Parathyroid adenoma (tissue), 2 donors: ENCODE measurements around the gene CCDC91.

ENCODE experiments used
- H2AFZ ChIP-seq: fragments of 300-600 bp; sonication (generic); one replicate; pipeline ENCODE4 v1.7.0; 2017; ENCODE audit warnings: antibody characterized with exemption, mild to moderate bottlenecking
- H3K27ac ChIP-seq: fragments of 300-600 bp; sonication (generic); one replicate; pipeline ENCODE4 v1.7.0; 2017
- H3K27me3 ChIP-seq: fragments of 300-600 bp; sonication (generic); one replicate; pipeline ENCODE4 v1.7.0; 2017; ENCODE audit warnings: low read length; ENCODE audit not compliant: control insufficient read depth, insufficient read depth
- H3K36me3 ChIP-seq: fragments of 300-600 bp; sonication (generic); one replicate; pipeline ENCODE4 v1.7.0; 2017; ENCODE audit warnings: low read length; ENCODE audit not compliant: control insufficient read depth, insufficient read depth
- H3K4me1 ChIP-seq: fragments of 300-600 bp; sonication (generic); one replicate; pipeline ENCODE4 v1.7.0; 2017; ENCODE audit warnings: control low read depth
- H3K4me2 ChIP-seq: fragments of 300-600 bp; sonication (generic); one replicate; pipeline ENCODE4 v1.7.0; 2017; ENCODE audit warnings: low read length
- H3K4me3 ChIP-seq: fragments of 300-600 bp; sonication (generic); one replicate; pipeline ENCODE4 v1.7.0; 2017; ENCODE audit warnings: low read depth, low read length
- H3K79me2 ChIP-seq: fragments of 300-600 bp; sonication (generic); one replicate; pipeline ENCODE4 v1.7.0; 2017; ENCODE audit warnings: control low read depth
- H3K9ac ChIP-seq: fragments of 300-600 bp; sonication (generic); one replicate; pipeline ENCODE4 v1.7.0; 2017; ENCODE audit warnings: mild to moderate bottlenecking
- H3K9me3 ChIP-seq: fragments of 300-600 bp; sonication (generic); one replicate; pipeline ENCODE4 v1.7.0; 2017; ENCODE audit warnings: low read length; ENCODE audit not compliant: control insufficient read depth
- TF ChIP-seq, protein P1 (sequence below): fragments of 300-600 bp; sonication (generic); IDR thresholded peaks from one replicate; pipeline ENCODE4 v1.7.0; 2017; ENCODE audit warnings: antibody characterized with exemption, mild to moderate bottlenecking
- donor health status: primary hyperparathyroidism.

The CCDC91 gene

GRCh38 chr12:28290262-28290661 lies 100.0 kb downstream of the CCDC91 start:
- H3K4me2 ChIP-seq: no peak overlapping the region
- H3K79me2 ChIP-seq: peaks cover 10% of the 10 kb centered on the region
- no peak overlapping the region for H3K4me3 ChIP-seq
- no peaks in the 10 kb centered on the region for H3K4me1 ChIP-seq
- TF ChIP-seq, protein P1, sequence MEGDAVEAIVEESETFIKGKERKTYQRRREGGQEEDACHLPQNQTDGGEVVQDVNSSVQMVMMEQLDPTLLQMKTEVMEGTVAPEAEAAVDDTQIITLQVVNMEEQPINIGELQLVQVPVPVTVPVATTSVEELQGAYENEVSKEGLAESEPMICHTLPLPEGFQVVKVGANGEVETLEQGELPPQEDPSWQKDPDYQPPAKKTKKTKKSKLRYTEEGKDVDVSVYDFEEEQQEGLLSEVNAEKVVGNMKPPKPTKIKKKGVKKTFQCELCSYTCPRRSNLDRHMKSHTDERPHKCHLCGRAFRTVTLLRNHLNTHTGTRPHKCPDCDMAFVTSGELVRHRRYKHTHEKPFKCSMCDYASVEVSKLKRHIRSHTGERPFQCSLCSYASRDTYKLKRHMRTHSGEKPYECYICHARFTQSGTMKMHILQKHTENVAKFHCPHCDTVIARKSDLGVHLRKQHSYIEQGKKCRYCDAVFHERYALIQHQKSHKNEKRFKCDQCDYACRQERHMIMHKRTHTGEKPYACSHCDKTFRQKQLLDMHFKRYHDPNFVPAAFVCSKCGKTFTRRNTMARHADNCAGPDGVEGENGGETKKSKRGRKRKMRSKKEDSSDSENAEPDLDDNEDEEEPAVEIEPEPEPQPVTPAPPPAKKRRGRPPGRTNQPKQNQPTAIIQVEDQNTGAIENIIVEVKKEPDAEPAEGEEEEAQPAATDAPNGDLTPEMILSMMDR: no peak
- no peaks in the 10 kb centered on the region for H3K27me3 ChIP-seq
- H3K9ac ChIP-seq: no peak overlapping the region
- H2AFZ ChIP-seq: no peak overlapping the region
- H3K9me3 ChIP-seq: no peaks in the 10 kb centered on the region
- H3K36me3 ChIP-seq: no peaks in the 10 kb centered on the region
- H3K27ac ChIP-seq: no peak overlapping the region

DNA sequence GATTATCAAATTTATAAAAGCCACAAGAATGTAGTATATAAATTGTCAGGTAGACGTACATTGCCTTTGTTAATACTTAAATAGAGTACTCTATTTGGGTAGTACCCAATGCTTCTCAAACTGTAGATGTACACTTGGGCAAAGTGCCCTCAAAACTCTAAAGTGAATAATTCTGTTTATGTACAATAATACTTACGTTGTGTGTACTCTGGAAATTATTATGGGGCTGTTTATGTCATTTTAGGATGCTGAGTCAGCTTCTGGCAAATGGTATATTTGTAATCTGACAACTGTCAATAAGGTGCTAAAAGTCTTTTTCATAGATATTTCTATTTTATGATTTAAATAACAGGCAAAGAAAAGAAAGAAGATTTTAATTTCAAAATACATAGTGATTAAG lies 102.4 kb downstream of the CCDC91 start:
- no peak overlapping the region for H3K9ac ChIP-seq
- H3K27me3 ChIP-seq: no peaks in the 10 kb centered on the region
- no peaks in the 10 kb centered on the region for H3K36me3 ChIP-seq
- peaks cover 7% of the 10 kb centered on the region for H3K79me2 ChIP-seq
- H3K4me2 ChIP-seq: no peak overlapping the region
- TF ChIP-seq, protein P1: no peak
- no peak overlapping the region for H3K27ac ChIP-seq
- no peak overlapping the region for H2AFZ ChIP-seq
- no peak overlapping the region for H3K4me3 ChIP-seq
- no peaks in the 10 kb centered on the region for H3K9me3 ChIP-seq
- H3K4me1 ChIP-seq: no peaks in the 10 kb centered on the region

DNA sequence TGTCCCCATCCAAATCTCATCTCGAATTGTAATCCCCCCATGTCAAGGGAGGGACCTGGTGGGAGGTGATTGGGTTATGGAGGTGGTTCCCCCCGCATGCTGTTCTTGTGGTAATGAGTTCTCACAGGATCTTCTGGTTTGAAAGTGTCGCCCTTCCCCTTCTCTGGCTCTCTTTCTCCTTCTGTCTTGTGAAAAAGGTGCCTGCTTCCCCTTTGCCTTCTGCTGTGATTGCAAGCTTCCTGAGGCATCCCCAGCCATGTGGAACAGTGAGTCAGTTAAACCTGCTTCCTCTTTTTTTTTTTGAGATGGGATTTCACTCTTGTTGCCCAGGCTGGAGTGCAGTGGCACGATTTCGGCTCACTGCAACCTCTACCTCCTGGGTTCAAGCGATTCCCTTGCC lies 104.0 kb downstream of the CCDC91 start:
- Histone ChIP-seq H3K36me3 (no peaks in the 10 kb centered on the region), H3K27ac (no peak overlapping the region), H3K9ac (no peak overlapping the region), H3K27me3 (no peaks in the 10 kb centered on the region), H3K4me1 (no peaks in the 10 kb centered on the region), H3K79me2 (peaks cover 7% of the 10 kb centered on the region), H3K9me3 (no peaks in the 10 kb centered on the region), H2AFZ (no peak overlapping the region), H3K4me2 (no peak overlapping the region), H3K4me3 (no peak overlapping the region)
- TF ChIP-seq, protein P1: no peak

DNA sequence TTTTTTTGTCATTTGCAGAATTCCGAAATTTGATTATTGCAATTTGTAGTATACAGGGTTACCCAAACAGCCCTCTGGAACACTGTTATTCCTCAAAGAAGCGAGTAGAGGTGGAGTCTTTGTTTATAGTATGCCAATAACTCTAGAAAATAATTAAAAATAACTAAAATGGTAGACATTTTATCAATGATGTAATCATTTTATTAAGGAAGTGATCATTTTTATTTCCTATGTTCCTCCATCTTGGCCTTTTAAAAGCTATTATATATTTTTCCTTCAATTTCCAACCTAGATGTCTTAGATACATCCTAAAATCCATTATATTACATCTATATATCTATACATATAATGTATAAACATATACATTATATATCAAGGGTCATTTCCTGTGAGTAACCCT lies 106.0 kb downstream of the CCDC91 start:
- H3K4me2 ChIP-seq: no peak overlapping the region
- no peaks in the 10 kb centered on the region for H3K79me2 ChIP-seq
- no peaks in the 10 kb centered on the region for H3K9me3 ChIP-seq
- TF ChIP-seq, protein P1: no peak
- no peaks in the 10 kb centered on the region for H3K36me3 ChIP-seq
- no peak overlapping the region for H3K9ac ChIP-seq
- no peaks in the 10 kb centered on the region for H3K27me3 ChIP-seq
- no peak overlapping the region for H3K27ac ChIP-seq
- H3K4me3 ChIP-seq: no peak overlapping the region
- H2AFZ ChIP-seq: no peak overlapping the region
- no peaks in the 10 kb centered on the region for H3K4me1 ChIP-seq

DNA sequence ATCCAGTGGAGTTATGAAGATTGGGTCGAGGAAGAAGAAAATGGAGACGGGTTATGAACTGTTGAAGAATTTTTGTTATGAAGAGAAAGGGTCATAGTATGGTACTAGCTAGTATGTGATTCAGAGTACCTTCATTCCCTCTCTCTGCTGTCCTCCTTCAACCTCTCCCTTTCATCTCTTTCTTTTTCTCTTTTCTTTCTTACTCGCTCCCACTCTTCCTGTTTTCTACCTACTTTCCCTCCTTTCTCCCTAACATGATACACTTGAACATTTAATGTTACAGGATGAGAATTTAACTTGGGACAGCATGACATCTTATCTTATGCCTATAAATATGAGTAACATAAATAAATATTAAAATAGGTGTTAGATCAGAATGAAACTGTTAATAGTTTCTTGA lies 112.9 kb downstream of the CCDC91 start:
- no peak overlapping the region for H2AFZ ChIP-seq
- TF ChIP-seq, protein P1: no peak
- H3K79me2 ChIP-seq: no peaks in the 10 kb centered on the region
- no peak overlapping the region for H3K4me3 ChIP-seq
- no peak overlapping the region for H3K9ac ChIP-seq
- no peaks in the 10 kb centered on the region for H3K27me3 ChIP-seq
- no peaks in the 10 kb centered on the region for H3K36me3 ChIP-seq
- H3K4me2 ChIP-seq: no peak overlapping the region
- no peaks in the 10 kb centered on the region for H3K4me1 ChIP-seq
- H3K9me3 ChIP-seq: no peaks in the 10 kb centered on the region
- H3K27ac ChIP-seq: no peak overlapping the region
